ENCODE measurements around the gene MCUB. TPM values are rescaled to one million over a fixed set of nuclear protein-coding genes. Genes with fewer than 3 reads are reported as not detected.

MCUB gene
- total RNA-seq, 1 donor from 2014 or later, result 44.9 TPM

- Mint-ChIP-seq H3K27ac (ENCODE audit: unreplicated experiment) (no peak overlapping the region), H3K27me3 (ENCODE audit: unreplicated experiment) (peaks cover 3% of the 10 kb centered on the region), H3K36me3 (ENCODE audit: low read depth, unreplicated experiment) (peaks cover 16% of the 10 kb centered on the region), H3K4me3 (ENCODE audit: unreplicated experiment) (no peak overlapping the region), H3K9me3 (ENCODE audit: unreplicated experiment) (peaks cover 4% of the 10 kb centered on the region), H3K4me1 (ENCODE audit: unreplicated experiment) (no peaks in the 10 kb centered on the region)
- no peak for DNase-seq (ENCODE audit: low spot score)
- TF ChIP-seq CTCF (IDR thresholded peaks at IDR 0.05; ENCODE audit: unreplicated experiment), result no peak
Measured at GRCh38 chr4:109599046-109599652, 39.1 kb downstream of the MCUB start.

GRCh38 chr4:109600431-109600830, 40.4 kb downstream of the MCUB start:
- H3K27me3 Mint-ChIP-seq (ENCODE audit: unreplicated experiment), result peaks cover 3% of the 10 kb centered on the region
- H3K4me1 Mint-ChIP-seq (ENCODE audit: unreplicated experiment), result no peaks in the 10 kb centered on the region
- peaks cover 4% of the 10 kb centered on the region for H3K9me3 Mint-ChIP-seq (ENCODE audit: unreplicated experiment)
- TF ChIP-seq CTCF (IDR thresholded peaks at IDR 0.05; ENCODE audit: unreplicated experiment), result no peak
- H3K27ac Mint-ChIP-seq (ENCODE audit: unreplicated experiment), result no peak overlapping the region
- no peak overlapping the region for H3K4me3 Mint-ChIP-seq (ENCODE audit: unreplicated experiment)
- no peak for DNase-seq (ENCODE audit: low spot score)
- peaks cover 19% of the 10 kb centered on the region for H3K36me3 Mint-ChIP-seq (ENCODE audit: low read depth, unreplicated experiment)

- H3K27ac Mint-ChIP-seq (ENCODE audit: unreplicated experiment), result no peak overlapping the region
- H3K36me3 Mint-ChIP-seq (ENCODE audit: low read depth, unreplicated experiment), result peaks cover 19% of the 10 kb centered on the region
- no peaks in the 10 kb centered on the region for H3K4me1 Mint-ChIP-seq (ENCODE audit: unreplicated experiment)
- no peak for DNase-seq (ENCODE audit: low spot score)
- H3K27me3 Mint-ChIP-seq (ENCODE audit: unreplicated experiment), result peaks cover 4% of the 10 kb centered on the region
- peaks cover 4% of the 10 kb centered on the region for H3K9me3 Mint-ChIP-seq (ENCODE audit: unreplicated experiment)
- H3K4me3 Mint-ChIP-seq (ENCODE audit: unreplicated experiment), result no peak overlapping the region
- TF ChIP-seq CTCF (IDR thresholded peaks at IDR 0.05; ENCODE audit: unreplicated experiment), result no peak
Measured at GRCh38 chr4:109601336-109601735, 41.3 kb downstream of the MCUB start.

- H3K27me3 Mint-ChIP-seq (ENCODE audit: unreplicated experiment), result peaks cover 2% of the 10 kb centered on the region
- no peak overlapping the region for H3K27ac Mint-ChIP-seq (ENCODE audit: unreplicated experiment)
- no peaks in the 10 kb centered on the region for H3K4me1 Mint-ChIP-seq (ENCODE audit: unreplicated experiment)
- TF ChIP-seq CTCF (IDR thresholded peaks at IDR 0.05; ENCODE audit: unreplicated experiment), result no peak
- H3K36me3 Mint-ChIP-seq (ENCODE audit: low read depth, unreplicated experiment), result peaks cover 23% of the 10 kb centered on the region
- no peak for DNase-seq (ENCODE audit: low spot score)
- no peaks in the 10 kb centered on the region for H3K9me3 Mint-ChIP-seq (ENCODE audit: unreplicated experiment)
- no peak overlapping the region for H3K4me3 Mint-ChIP-seq (ENCODE audit: unreplicated experiment)
Measured at GRCh38 chr4:109607976-109608375, 47.9 kb downstream of the MCUB start.

- peaks cover 21% of the 10 kb centered on the region for H3K36me3 Mint-ChIP-seq (ENCODE audit: low read depth, unreplicated experiment)
- H3K4me3 Mint-ChIP-seq (ENCODE audit: unreplicated experiment), result no peak overlapping the region
- no peaks in the 10 kb centered on the region for H3K9me3 Mint-ChIP-seq (ENCODE audit: unreplicated experiment)
- H3K4me1 Mint-ChIP-seq (ENCODE audit: unreplicated experiment), result no peaks in the 10 kb centered on the region
- peaks cover 4% of the 10 kb centered on the region for H3K27me3 Mint-ChIP-seq (ENCODE audit: unreplicated experiment)
- TF ChIP-seq CTCF (IDR thresholded peaks at IDR 0.05; ENCODE audit: unreplicated experiment), result no peak
- no peak for DNase-seq (ENCODE audit: low spot score)
- no peak overlapping the region for H3K27ac Mint-ChIP-seq (ENCODE audit: unreplicated experiment)
Measured at GRCh38 chr4:109608879-109609278, 48.8 kb downstream of the MCUB start.
